ENCODE results near the gene PCYT2. TPM values are rescaled to one million over a fixed set of nuclear protein-coding genes. Genes with fewer than 3 reads are reported as not detected.

The PCYT2 gene
- total and polyA plus RNA-seq, 10 of the 15 experiments (the other 5 are each of a cell fraction or from before 2014, with no cell fraction given): 0.63 to 72.0 (median 45.0) TPM

DNA sequence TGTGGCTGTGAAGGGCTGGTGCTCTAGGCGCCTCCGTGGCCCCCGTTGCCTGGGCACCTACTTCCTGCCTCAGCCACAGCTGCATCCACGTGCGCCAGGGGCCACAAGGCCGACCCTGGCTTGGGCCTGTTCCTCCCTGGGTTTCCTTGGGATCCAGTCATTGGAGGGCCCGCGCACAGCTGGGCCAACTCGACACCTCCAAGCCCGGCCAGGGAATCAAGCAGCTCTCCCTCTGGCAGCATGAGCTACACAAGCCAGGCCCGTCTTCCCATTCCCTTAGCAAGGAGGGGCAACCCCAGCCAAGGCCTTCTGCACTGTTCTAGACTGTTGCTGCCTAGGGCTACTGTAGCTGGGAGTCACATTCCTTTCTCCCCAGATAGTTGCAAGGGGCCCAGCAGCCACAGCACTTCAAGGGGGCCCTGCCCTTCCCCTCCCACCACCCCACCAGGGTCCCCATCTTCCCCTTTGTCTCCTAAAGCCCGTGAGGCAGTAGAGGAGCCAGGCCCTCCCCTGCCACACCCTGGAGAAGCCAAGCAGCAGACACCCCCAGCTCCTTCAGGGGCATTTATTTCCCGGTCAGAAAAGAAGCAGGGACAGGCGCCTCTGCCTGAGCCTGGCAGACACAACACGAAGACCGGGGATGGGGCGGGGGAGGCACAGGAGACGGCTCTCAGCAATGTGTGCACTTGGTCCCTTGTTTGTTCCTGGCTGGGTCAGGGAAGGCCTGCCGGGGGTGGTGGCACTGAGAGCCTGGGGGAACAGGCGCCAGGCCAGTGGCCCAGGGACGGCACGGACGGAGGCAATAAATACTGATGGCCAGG lies 43.8 kb downstream of the PCYT2 start:
- intact Hi-C loops (cut with micrococcal nuclease; ENCODE audit: unreplicated experiment): no loop called here
- ATAC-seq: peak; percentile 1; the same call in 1 of the 3 replicates
- ChIA-PET CTCF (no interaction called here), POLR2A (interaction anchor here (1.4 to 3.5 kb wide), 4 partner anchors 15 to 58 kb away, joined by 3 to 26 read pairs (median 8); partner anchors contain the start of genes ALYREF, ANAPC11 and MCRIP1), SMC1A (ENCODE audit: uncharacterized antibody, unreplicated experiment) (no interaction called here), RAD21 (ENCODE audit: unreplicated experiment) (no interaction called here)
- Histone ChIP-seq H3K4me2 (ENCODE audit: control insufficient read depth, insufficient read depth) (no peak overlapping the region; the same call in 1 of the 2 replicates), H3K27ac (ENCODE audit: control insufficient read depth, insufficient read depth) (no peak overlapping the region), H3K9ac (ENCODE audit: control insufficient read depth, insufficient read depth, low read length) (peak overlapping the region; percentile 9), H3K4me1 (ENCODE audit: control insufficient read depth, insufficient read depth, low read length) (peaks cover 13% of the 10 kb centered on the region), H3K9me3 (replicated peaks; ENCODE audit: control insufficient read depth, insufficient read depth, low read length) (no peaks in the 10 kb centered on the region), H3K27me3 (replicated peaks in 1 of 2; ENCODE audit: control insufficient read depth in 2 of 2, insufficient read depth in 2 of 2, low read length in 1 of 2) (no peaks in the 10 kb centered on the region), H3K79me2 (ENCODE audit: control insufficient read depth, insufficient read depth, low read length) (peaks cover 72% of the 10 kb centered on the region), H4K20me1 (ENCODE audit: control insufficient read depth, insufficient read depth) (0 out of 2 replicates have a peak, but pooled peaks cover 3% of the 10 kb centered on the region), H2AFZ (ENCODE audit: control insufficient read depth, low read depth, low read length) (no peak overlapping the region), H3K4me3 (no peak overlapping the region), H3K36me3 (ENCODE audit: control insufficient read depth in 2 of 2, insufficient read depth in 2 of 2, low read length in 1 of 2) (peaks cover 11 to 24% of the 10 kb centered on the region in 2 experiments; a peak in 3 of 4 replicates)
- in situ Hi-C loops (cut with MboI): no loop called here
- no peak for DNase-seq (ENCODE audit: low read depth, low spot score)
- BruUV-seq (replicated peaks): no TSS peak
- 46% methylated on average over 23 of the region's 23 CpGs for WGBS (ENCODE audit: insufficient coverage, insufficient replicate concordance, low lambda C conversion rate, missing lambda C conversion rate)
- no peak for FAIRE-seq
- peak; percentile 40; the same call in 1 of the 2 replicates for TF ChIP-seq MTA3 (IDR thresholded peaks at IDR 0.05; ENCODE audit: borderline replicate concordance, low read length)
- TF ChIP-seq RELB (IDR thresholded peaks at IDR 0.05; ENCODE audit: low read depth): no peak
- no peak; the same call in 1 of the 2 replicates for TF ChIP-seq TARDBP (IDR thresholded peaks at IDR 0.05; ENCODE audit: borderline replicate concordance)
- peak; percentile 92 for TF ChIP-seq BACH1 (IDR thresholded peaks at IDR 0.05; ENCODE audit: borderline replicate concordance)
- TF ChIP-seq, protein P1, sequence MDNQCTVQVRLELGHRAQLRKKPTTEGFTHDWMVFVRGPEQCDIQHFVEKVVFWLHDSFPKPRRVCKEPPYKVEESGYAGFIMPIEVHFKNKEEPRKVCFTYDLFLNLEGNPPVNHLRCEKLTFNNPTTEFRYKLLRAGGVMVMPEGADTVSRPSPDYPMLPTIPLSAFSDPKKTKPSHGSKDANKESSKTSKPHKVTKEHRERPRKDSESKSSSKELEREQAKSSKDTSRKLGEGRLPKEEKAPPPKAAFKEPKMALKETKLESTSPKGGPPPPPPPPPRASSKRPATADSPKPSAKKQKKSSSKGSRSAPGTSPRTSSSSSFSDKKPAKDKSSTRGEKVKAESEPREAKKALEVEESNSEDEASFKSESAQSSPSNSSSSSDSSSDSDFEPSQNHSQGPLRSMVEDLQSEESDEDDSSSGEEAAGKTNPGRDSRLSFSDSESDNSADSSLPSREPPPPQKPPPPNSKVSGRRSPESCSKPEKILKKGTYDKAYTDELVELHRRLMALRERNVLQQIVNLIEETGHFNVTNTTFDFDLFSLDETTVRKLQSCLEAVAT (IDR thresholded peaks at IDR 0.05): no peak
- TF ChIP-seq TCF3 (IDR thresholded peaks at IDR 0.05; ENCODE audit: borderline replicate concordance, insufficient read depth, low read depth, low read length): peak; percentile 81; the same call in 1 of the 2 replicates
- TF ChIP-seq ZBED1 (IDR thresholded peaks at IDR 0.05; ENCODE audit: borderline replicate concordance): 0 out of 2 replicates have a peak, but pooled peaks have one; percentile 20
- TF ChIP-seq LARP7 (IDR thresholded peaks at IDR 0.05): peak; percentile 63; the same call in 1 of the 2 replicates
- TF ChIP-seq HDGF (IDR thresholded peaks at IDR 0.05): peak; percentile 11; the same call in 1 of the 2 replicates
- TF ChIP-seq BCL3 (IDR thresholded peaks at IDR 0.05; ENCODE audit: borderline replicate concordance, insufficient read depth, low read depth, low read length, poor library complexity, severe bottlenecking): peak; percentile 22
- TF ChIP-seq GABPA (IDR thresholded peaks at IDR 0.05; ENCODE audit: low read depth): no peak
- 0 out of 2 replicates have a peak, but pooled peaks have one; percentile 9 for TF ChIP-seq FOXM1 (IDR thresholded peaks at IDR 0.05; ENCODE audit: low read depth, low read length)
- TF ChIP-seq BHLHE40 (IDR thresholded peaks at IDR 0.05; ENCODE audit: borderline replicate concordance in 1 of 2, low read depth in 2 of 2, low read length in 1 of 2): peak; percentile 45 to 84; a peak in 3 of 4 replicates
- TF ChIP-seq CREM (IDR thresholded peaks at IDR 0.05; ENCODE audit: low read depth): 0 out of 2 replicates have a peak, but pooled peaks have one; percentile 3
- TF ChIP-seq EED (IDR thresholded peaks at IDR 0.05; ENCODE audit: low read depth): peak; percentile 26; the same call in 1 of the 2 replicates
- peak; percentile 82; the same call in 1 of the 2 replicates for TF ChIP-seq POLR2AphosphoS2 (IDR thresholded peaks at IDR 0.05; ENCODE audit: low read depth, low read length)
- 0 out of 2 replicates have a peak, but pooled peaks have one; percentile 30 for TF ChIP-seq BMI1 (IDR thresholded peaks at IDR 0.05; ENCODE audit: borderline replicate concordance)
- no peak for TF ChIP-seq KAT2A (conservative IDR thresholded peaks at IDR 0.05; ENCODE audit: control insufficient read depth, low read depth, low read length)
- TF ChIP-seq CREB1 (IDR thresholded peaks at IDR 0.05; ENCODE audit: low read depth): 0 out of 2 replicates have a peak, but pooled peaks have one; percentile 9

Measured in GM12878 (cell line).